ENCODE data around the gene ATPAF1. TPM values are rescaled to one million over a fixed set of nuclear protein-coding genes. Genes with fewer than 3 reads are reported as not detected.

Gene ATPAF1
- total and polyA plus RNA-seq, 2 donors from 2014 or later: 36.4 to 127 TPM

DNA sequence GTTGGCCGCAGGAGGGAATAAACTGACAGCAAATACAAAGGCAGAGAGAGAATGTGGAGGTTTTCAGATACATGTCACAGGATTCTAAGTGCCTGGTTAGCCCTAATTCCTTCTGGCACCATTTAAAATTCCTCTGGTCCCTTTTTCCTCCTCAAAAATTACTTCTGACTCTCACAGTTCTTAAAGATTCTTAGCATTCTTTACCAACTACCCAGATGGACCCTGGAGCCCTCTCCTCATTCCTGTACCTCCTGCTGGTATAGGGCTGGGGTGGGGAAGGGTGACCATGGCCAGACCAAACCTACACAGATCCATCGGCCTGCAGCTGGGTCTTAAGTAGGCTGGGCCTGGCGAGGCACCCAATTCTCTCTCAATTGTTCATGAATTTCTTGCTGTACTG lies 71.3 kb downstream of the ATPAF1 start:
- H3K9ac ChIP-seq (ENCODE audit: low read length in 3 of 3): no peak overlapping the region
- no peaks in the 10 kb centered on the region for H3K4me1 ChIP-seq (ENCODE audit: control insufficient read depth in 2 of 3, insufficient read depth in 2 of 3, low read depth in 1 of 3, low read length in 3 of 3)
- no peak for FAIRE-seq
- intact Hi-C loops (cut with DNase I): no loop called here
- H3K27me3 ChIP-seq (ENCODE audit: control insufficient read depth, insufficient read depth, low read length): no peaks in the 10 kb centered on the region
- no peak overlapping the region for H3K4me3 ChIP-seq (ENCODE audit: low read length in 3 of 3)
- H3K9me3 ChIP-seq (ENCODE audit: control insufficient read depth in 2 of 3, insufficient read depth in 1 of 3, low read length in 3 of 3): no peaks in the 10 kb centered on the region
- H3K27ac ChIP-seq (ENCODE audit: low read depth in 2 of 2, low read length in 2 of 2): no peak overlapping the region
- no peak for DNase-seq
- TF ChIP-seq, protein P1, sequence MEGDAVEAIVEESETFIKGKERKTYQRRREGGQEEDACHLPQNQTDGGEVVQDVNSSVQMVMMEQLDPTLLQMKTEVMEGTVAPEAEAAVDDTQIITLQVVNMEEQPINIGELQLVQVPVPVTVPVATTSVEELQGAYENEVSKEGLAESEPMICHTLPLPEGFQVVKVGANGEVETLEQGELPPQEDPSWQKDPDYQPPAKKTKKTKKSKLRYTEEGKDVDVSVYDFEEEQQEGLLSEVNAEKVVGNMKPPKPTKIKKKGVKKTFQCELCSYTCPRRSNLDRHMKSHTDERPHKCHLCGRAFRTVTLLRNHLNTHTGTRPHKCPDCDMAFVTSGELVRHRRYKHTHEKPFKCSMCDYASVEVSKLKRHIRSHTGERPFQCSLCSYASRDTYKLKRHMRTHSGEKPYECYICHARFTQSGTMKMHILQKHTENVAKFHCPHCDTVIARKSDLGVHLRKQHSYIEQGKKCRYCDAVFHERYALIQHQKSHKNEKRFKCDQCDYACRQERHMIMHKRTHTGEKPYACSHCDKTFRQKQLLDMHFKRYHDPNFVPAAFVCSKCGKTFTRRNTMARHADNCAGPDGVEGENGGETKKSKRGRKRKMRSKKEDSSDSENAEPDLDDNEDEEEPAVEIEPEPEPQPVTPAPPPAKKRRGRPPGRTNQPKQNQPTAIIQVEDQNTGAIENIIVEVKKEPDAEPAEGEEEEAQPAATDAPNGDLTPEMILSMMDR (IDR thresholded peaks at IDR 0.05; ENCODE audit: borderline replicate concordance, extremely low read depth, insufficient read depth): no peak
- H3K36me3 ChIP-seq (ENCODE audit: control insufficient read depth in 2 of 3, insufficient read depth in 3 of 3, low read length in 3 of 3): peaks cover 0 to 12% (median 5%) of the 10 kb centered on the region in 3 donors

- no peaks in the 10 kb centered on the region for H3K9me3 ChIP-seq (ENCODE audit: control insufficient read depth in 2 of 3, insufficient read depth in 1 of 3, low read length in 3 of 3)
- H3K4me3 ChIP-seq (ENCODE audit: low read length in 3 of 3): no peak overlapping the region
- FAIRE-seq: no peak
- H3K27ac ChIP-seq (ENCODE audit: low read depth in 2 of 2, low read length in 2 of 2): no peak overlapping the region
- DNase-seq: no peak
- TF ChIP-seq, protein P1 (IDR thresholded peaks at IDR 0.05; ENCODE audit: borderline replicate concordance, extremely low read depth, insufficient read depth): no peak
- peaks cover 0 to 20% (median 10%) of the 10 kb centered on the region in 3 donors for H3K36me3 ChIP-seq (ENCODE audit: control insufficient read depth in 2 of 3, insufficient read depth in 3 of 3, low read length in 3 of 3)
- no peaks in the 10 kb centered on the region for H3K27me3 ChIP-seq (ENCODE audit: control insufficient read depth, insufficient read depth, low read length)
- no peak overlapping the region for H3K9ac ChIP-seq (ENCODE audit: low read length in 3 of 3)
- intact Hi-C loops (cut with DNase I): no loop called here
- no peaks in the 10 kb centered on the region for H3K4me1 ChIP-seq (ENCODE audit: control insufficient read depth in 2 of 3, insufficient read depth in 2 of 3, low read depth in 1 of 3, low read length in 3 of 3)
Observed at GRCh38 chr1:46596036-46596435, 72.1 kb downstream of the ATPAF1 start.

DNA sequence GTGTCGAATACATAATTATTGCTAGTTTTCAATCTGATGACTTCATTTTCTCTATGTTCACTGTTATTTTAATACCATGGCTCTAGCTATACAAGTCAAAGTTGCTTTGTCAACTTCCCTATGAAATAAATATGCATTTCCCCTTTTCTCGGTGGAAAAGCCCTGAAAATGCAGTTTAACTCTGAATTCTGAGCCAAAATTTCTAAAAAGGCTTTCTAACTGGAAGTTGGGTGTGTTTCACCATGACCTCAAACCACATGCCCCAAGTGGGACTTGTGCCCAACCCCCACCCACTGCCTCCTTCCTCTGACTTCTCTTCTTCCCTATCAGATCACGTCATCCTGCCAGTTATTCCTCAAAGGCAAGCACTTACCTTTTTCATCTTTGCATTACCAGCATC lies 73.0 kb downstream of the ATPAF1 start:
- no peaks in the 10 kb centered on the region for H3K4me1 ChIP-seq (ENCODE audit: control insufficient read depth in 2 of 3, insufficient read depth in 2 of 3, low read depth in 1 of 3, low read length in 3 of 3)
- H3K9ac ChIP-seq (ENCODE audit: low read length in 3 of 3): no peak overlapping the region
- no peak overlapping the region for H3K4me3 ChIP-seq (ENCODE audit: low read length in 3 of 3)
- FAIRE-seq: no peak
- H3K36me3 ChIP-seq (ENCODE audit: control insufficient read depth in 2 of 3, insufficient read depth in 3 of 3, low read length in 3 of 3): peaks cover 0 to 29% (median 12%) of the 10 kb centered on the region in 3 donors
- no peak for DNase-seq
- TF ChIP-seq, protein P1 (IDR thresholded peaks at IDR 0.05; ENCODE audit: borderline replicate concordance, extremely low read depth, insufficient read depth): no peak
- H3K27me3 ChIP-seq (ENCODE audit: control insufficient read depth, insufficient read depth, low read length): no peaks in the 10 kb centered on the region
- H3K9me3 ChIP-seq (ENCODE audit: control insufficient read depth in 2 of 3, insufficient read depth in 1 of 3, low read length in 3 of 3): no peaks in the 10 kb centered on the region
- no peak overlapping the region for H3K27ac ChIP-seq (ENCODE audit: low read depth in 2 of 2, low read length in 2 of 2)
- intact Hi-C loops (cut with DNase I): no loop called here

DNA sequence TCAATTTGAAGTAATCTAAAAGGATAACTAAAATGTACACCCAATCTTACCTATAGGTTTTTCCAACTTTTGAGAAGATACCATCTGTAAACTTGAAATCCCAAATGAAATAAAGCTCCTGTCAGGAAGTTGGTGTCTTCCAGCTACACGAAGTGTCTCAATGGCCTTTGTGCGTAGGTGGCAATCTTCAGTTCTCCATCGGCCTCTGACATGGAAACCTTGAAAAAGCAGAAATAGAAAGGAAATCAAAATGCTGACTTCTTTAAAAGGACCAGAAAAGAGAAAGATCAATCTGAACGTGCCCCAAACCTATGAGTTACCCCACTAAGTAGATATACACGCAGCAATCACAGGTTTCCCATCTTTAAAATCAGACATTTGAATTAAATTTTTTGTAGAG lies 74.1 kb downstream of the ATPAF1 start:
- H3K9me3 ChIP-seq (ENCODE audit: control insufficient read depth in 2 of 3, insufficient read depth in 1 of 3, low read length in 3 of 3): no peaks in the 10 kb centered on the region
- no peak overlapping the region for H3K27ac ChIP-seq (ENCODE audit: low read depth in 2 of 2, low read length in 2 of 2)
- H3K4me3 ChIP-seq (ENCODE audit: low read length in 3 of 3): no peak overlapping the region
- no peaks in the 10 kb centered on the region for H3K4me1 ChIP-seq (ENCODE audit: control insufficient read depth in 2 of 3, insufficient read depth in 2 of 3, low read depth in 1 of 3, low read length in 3 of 3)
- H3K36me3 ChIP-seq (ENCODE audit: control insufficient read depth in 2 of 3, insufficient read depth in 3 of 3, low read length in 3 of 3): peaks cover 0 to 39% (median 15%) of the 10 kb centered on the region in 3 donors
- intact Hi-C loops (cut with DNase I): no loop called here
- DNase-seq (no peak), FAIRE-seq (no peak)
- TF ChIP-seq, protein P1 (IDR thresholded peaks at IDR 0.05; ENCODE audit: borderline replicate concordance, extremely low read depth, insufficient read depth): no peak
- H3K27me3 ChIP-seq (ENCODE audit: control insufficient read depth, insufficient read depth, low read length): no peaks in the 10 kb centered on the region
- no peak overlapping the region for H3K9ac ChIP-seq (ENCODE audit: low read length in 3 of 3)

All from kidney (tissue), 14 donors.